HUES6 (cell line): ENCODE measurements around the gene SLC25A27.

Source experiments
- H3K27ac ChIP-seq: 2 replicates; pipeline ENCODE4 v1.7.0; 2013; ENCODE audit warnings: low read depth, mild to moderate bottlenecking, low read length, inconsistent platforms
- H3K27me3 ChIP-seq: 2 replicates; pipeline ENCODE4 v1.6.1; 2013; ENCODE audit warnings: low read length; ENCODE audit not compliant: control insufficient read depth, insufficient read depth
- H3K36me3 ChIP-seq: 2 replicates; pipeline ENCODE4 v1.6.1; 2013; ENCODE audit warnings: low read length; ENCODE audit not compliant: control insufficient read depth, insufficient read depth
- H3K4me1 ChIP-seq: 2 replicates; pipeline ENCODE4 v1.6.1; 2013; ENCODE audit warnings: low read length; ENCODE audit not compliant: control insufficient read depth, insufficient read depth
- H3K4me3 ChIP-seq: 2 replicates; pipeline ENCODE4 v1.5.1; 2013; ENCODE audit warnings: low read depth, low read length
- H3K9ac ChIP-seq: one replicate; pipeline ENCODE4 v1.6.1; 2013; ENCODE audit warnings: mild to moderate bottlenecking, low read length
- H3K9me3 ChIP-seq: 2 replicates; pipeline ENCODE4 v1.6.1; 2013; ENCODE audit warnings: low read depth, low read length; ENCODE audit not compliant: control insufficient read depth, insufficient read depth

SLC25A27 gene

DNA sequence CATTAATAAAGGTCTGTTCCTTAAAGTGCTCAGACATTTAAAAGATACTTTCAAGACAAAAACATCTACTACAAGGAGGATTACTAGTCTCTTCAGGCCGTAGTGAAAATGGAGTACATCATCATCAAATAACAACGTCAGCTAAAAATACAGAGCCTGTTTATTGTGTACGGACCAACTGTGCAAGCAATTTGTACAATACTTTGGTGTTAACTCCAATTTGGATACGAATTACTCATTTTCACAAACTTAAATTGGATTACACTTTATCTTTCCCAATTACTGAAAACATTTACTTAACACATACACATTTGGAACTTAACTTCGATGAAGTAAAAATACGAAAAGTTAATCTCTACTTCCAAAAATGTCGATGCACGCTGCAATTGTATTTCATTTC, 959 bp upstream of the SLC25A27 start:
- Histone ChIP-seq H3K4me1 (peaks cover 8% of the 10 kb centered on the region; the same call in 1 of the 2 replicates), H3K27me3 (peaks cover 23% of the 10 kb centered on the region), H3K9me3 (no peaks in the 10 kb centered on the region), H3K9ac (peak overlapping the region; percentile 59), H3K36me3 (no peaks in the 10 kb centered on the region), H3K4me3 (peak overlapping the region; percentile 92), H3K27ac (no peak overlapping the region)

- no peak overlapping the region for H3K27ac ChIP-seq
- H3K4me1 ChIP-seq, result peaks cover 8% of the 10 kb centered on the region; the same call in 1 of the 2 replicates
- H3K9me3 ChIP-seq, result no peaks in the 10 kb centered on the region
- H3K4me3 ChIP-seq, result peak overlapping the region; percentile 92
- peaks cover 23% of the 10 kb centered on the region for H3K27me3 ChIP-seq
- H3K9ac ChIP-seq, result peak overlapping the region; percentile 59
- no peaks in the 10 kb centered on the region for H3K36me3 ChIP-seq
These were observed 558 bp upstream of the SLC25A27 start for GRCh38 chr6:46652232-46652602.

- no peaks in the 10 kb centered on the region for H3K36me3 ChIP-seq
- H3K9ac ChIP-seq, result peak overlapping the region; percentile 0
- peaks cover 8% of the 10 kb centered on the region; the same call in 1 of the 2 replicates for H3K4me1 ChIP-seq
- H3K27me3 ChIP-seq, result peaks cover 23% of the 10 kb centered on the region
- no peak overlapping the region for H3K27ac ChIP-seq
- H3K4me3 ChIP-seq, result peak overlapping the region; percentile 92
- no peaks in the 10 kb centered on the region for H3K9me3 ChIP-seq
These were observed 842 bp downstream of the SLC25A27 start for GRCh38 chr6:46653439-46654195.

DNA sequence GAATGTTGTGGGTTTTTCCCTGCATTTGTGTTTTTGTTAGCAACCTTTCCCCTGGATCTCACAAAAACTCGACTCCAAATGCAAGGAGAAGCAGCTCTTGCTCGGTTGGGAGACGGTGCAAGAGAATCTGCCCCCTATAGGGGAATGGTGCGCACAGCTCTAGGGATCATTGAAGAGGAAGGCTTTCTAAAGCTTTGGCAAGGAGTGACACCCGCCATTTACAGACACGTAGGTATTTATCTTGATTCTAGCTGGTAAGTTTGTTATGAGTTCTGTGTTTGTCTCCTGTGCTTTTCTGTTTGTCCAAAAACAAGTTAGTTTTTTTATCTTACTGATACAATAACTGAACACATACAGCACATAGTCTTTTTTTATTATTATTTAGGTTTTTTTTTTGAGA, 3.0 kb downstream of the SLC25A27 start:
- peaks cover 8% of the 10 kb centered on the region; the same call in 1 of the 2 replicates for H3K4me1 ChIP-seq
- H3K27ac ChIP-seq, result no peak overlapping the region
- no peak overlapping the region for H3K9ac ChIP-seq
- H3K36me3 ChIP-seq, result no peaks in the 10 kb centered on the region
- H3K27me3 ChIP-seq, result peaks cover 23% of the 10 kb centered on the region
- no peak overlapping the region for H3K4me3 ChIP-seq
- H3K9me3 ChIP-seq, result no peaks in the 10 kb centered on the region

- Histone ChIP-seq H3K27me3 (peaks cover 23% of the 10 kb centered on the region), H3K27ac (no peak overlapping the region), H3K9ac (no peak overlapping the region), H3K9me3 (no peaks in the 10 kb centered on the region), H3K36me3 (no peaks in the 10 kb centered on the region), H3K4me3 (no peak overlapping the region), H3K4me1 (peaks cover 3% of the 10 kb centered on the region; the same call in 1 of the 2 replicates)
These were observed 4.9 kb downstream of the SLC25A27 start for GRCh38 chr6:46657642-46658041.

DNA sequence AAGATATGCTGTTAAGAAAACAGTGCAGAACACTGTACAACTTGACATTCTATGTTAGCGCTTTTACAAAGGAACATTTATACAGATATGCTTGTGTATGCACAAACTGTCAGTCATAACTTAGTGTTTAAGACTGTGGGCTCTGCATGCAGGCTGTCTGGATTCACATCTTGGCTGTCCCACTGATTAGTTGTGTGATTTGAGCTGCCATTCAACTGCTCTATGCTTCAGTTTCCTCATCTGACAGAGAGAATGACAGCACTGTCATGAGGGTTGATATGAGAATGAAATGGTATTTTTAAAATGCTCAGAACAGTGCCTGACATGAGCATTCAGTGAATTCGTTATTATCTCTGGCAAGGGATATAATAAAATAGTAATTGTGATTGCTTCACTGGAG, 8.7 kb downstream of the SLC25A27 start:
- H3K36me3 ChIP-seq, result no peaks in the 10 kb centered on the region
- no peak overlapping the region for H3K27ac ChIP-seq
- H3K9me3 ChIP-seq, result no peaks in the 10 kb centered on the region
- H3K9ac ChIP-seq, result no peak overlapping the region
- H3K4me1 ChIP-seq, result no peaks in the 10 kb centered on the region
- H3K4me3 ChIP-seq, result no peak overlapping the region
- no peaks in the 10 kb centered on the region for H3K27me3 ChIP-seq

DNA sequence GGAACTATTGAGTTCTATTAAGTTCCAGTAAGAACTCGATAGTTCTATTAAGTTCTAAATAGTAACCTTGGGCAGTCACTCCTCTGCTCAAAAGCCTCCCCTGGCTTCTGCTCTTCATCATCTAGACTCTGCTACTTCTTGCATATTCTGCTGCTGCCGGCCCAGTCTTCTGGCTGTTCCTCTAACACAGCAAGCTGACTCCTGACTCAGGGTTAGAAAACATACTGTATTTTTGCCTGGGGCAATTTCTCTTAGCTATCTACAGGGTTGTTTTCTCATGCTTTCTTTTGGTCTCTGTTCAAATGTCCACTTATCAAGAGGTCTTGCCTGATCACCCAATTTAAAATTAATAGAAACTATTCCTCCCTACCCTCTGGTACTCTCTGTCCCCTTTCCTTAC, 14.6 kb downstream of the SLC25A27 start:
- Histone ChIP-seq H3K27me3 (no peaks in the 10 kb centered on the region), H3K4me3 (no peak overlapping the region), H3K9ac (no peak overlapping the region), H3K4me1 (no peaks in the 10 kb centered on the region), H3K9me3 (no peaks in the 10 kb centered on the region), H3K27ac (no peak overlapping the region), H3K36me3 (no peaks in the 10 kb centered on the region)

DNA sequence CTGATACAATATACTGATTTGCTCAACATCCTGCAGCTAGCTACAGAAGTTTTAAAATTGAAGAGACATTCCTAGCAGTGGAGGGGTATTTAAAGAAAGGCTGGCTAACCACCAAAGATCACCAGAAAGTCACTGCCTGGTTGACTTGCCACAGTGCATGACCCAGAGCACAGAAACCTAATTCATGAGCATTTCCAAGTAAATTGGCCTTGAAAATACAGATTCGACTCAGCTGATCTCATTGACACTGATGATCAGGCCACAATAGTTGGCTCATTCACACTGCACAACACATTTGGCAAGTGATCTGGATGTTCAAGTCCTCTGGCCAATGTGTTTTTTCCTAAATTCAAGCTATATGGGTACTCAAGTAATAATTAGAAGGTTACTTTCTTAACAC, 21.6 kb downstream of the SLC25A27 start:
- Histone ChIP-seq H3K4me1 (peaks cover 7% of the 10 kb centered on the region), H3K9ac (no peak overlapping the region), H3K27ac (no peak overlapping the region), H3K27me3 (no peaks in the 10 kb centered on the region), H3K4me3 (no peak overlapping the region), H3K36me3 (no peaks in the 10 kb centered on the region), H3K9me3 (no peaks in the 10 kb centered on the region)

DNA sequence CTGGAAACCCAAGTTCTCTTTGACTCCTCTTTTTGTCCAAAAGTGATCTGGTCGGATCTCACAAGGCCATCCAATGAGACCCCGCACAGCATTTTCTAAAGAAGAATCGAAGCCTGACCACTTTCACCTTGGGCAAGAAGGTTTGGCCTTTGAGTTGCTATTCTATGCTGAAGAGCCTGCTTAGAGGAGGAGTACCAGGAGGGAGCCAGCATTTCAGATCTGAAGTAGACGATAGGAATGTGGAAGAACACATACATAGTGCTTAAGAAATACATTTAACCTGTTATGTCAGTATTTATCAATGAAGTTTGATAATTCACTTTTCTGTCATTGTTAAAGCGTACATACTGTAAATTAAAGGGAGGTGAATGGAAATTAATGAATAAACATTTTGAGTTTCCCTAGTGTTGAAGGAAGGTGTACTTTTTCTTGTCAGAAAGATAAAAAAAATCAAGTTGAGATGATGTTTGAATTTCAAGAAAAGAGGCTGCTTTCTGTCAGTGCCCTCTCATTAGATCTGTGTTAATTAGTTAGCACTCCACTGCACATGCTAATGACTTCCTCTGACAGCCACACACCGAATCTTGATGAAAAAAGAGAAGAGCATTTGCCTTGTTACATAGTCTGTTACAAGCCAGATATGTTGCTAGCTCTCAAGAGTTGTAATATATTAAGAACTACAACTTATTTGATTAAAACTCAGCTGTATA, 24.0 kb downstream of the SLC25A27 start:
- Histone ChIP-seq H3K36me3 (no peaks in the 10 kb centered on the region), H3K4me1 (peaks cover 7% of the 10 kb centered on the region), H3K27me3 (no peaks in the 10 kb centered on the region), H3K4me3 (no peak overlapping the region), H3K9me3 (no peaks in the 10 kb centered on the region), H3K9ac (no peak overlapping the region), H3K27ac (no peak overlapping the region)

DNA sequence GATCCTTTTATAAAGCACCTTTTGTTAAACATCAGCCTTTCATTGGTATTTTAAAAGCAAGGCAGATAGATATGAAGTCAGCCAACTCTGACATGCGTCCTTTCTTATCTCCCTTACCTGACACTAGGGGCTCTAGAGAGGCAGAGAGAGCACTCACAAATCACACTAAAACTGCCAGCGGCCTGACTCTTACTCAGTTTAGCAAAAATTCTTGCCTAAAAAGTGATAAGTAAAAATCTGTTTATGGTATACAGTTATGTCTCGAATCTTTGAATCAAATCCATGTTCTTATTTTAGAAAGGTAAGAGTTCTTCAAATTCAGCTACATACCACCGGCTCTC, 24.5 kb downstream of the SLC25A27 start:
- no peak overlapping the region for H3K27ac ChIP-seq
- H3K27me3 ChIP-seq, result no peaks in the 10 kb centered on the region
- H3K9me3 ChIP-seq, result no peaks in the 10 kb centered on the region
- no peaks in the 10 kb centered on the region for H3K36me3 ChIP-seq
- H3K9ac ChIP-seq, result no peak overlapping the region
- H3K4me3 ChIP-seq, result no peak overlapping the region
- peaks cover 7% of the 10 kb centered on the region for H3K4me1 ChIP-seq

- no peaks in the 10 kb centered on the region for H3K9me3 ChIP-seq
- H3K27ac ChIP-seq, result no peak overlapping the region
- H3K4me3 ChIP-seq, result no peak overlapping the region
- H3K36me3 ChIP-seq, result no peaks in the 10 kb centered on the region
- no peaks in the 10 kb centered on the region for H3K4me1 ChIP-seq
- no peaks in the 10 kb centered on the region for H3K27me3 ChIP-seq
- no peak overlapping the region for H3K9ac ChIP-seq
These were observed 32.0 kb downstream of the SLC25A27 start for GRCh38 chr6:46684771-46685170.
